Activated CD4-positive, alpha-beta T cell treated with anti-CD3 and anti-CD28 coated beads, Interleukin-2, amount 10 ng/mL, durations not matched to agents 7 days and 5 days (primary cell): ENCODE data around the gene BTD. TPM values are rescaled to one million over a fixed set of nuclear protein-coding genes. Genes with fewer than 3 reads are reported as not detected.
A peak's percentile ranks its signal among the peaks of the same experiment; 100 is the strongest.

ENCODE experiments used
- CTCF ChIA-PET: fragments of 350-600 bp; sonication (Branson Sonifier 250); formaldehyde crosslinking; loops from one replicate; lab custom pipeline; 2021; ENCODE audit warnings: antibody characterized with exemption; lab: Charles Lee
- POLR2A ChIA-PET: fragments of 350-600 bp; sonication (Branson Sonifier 250); formaldehyde crosslinking; loops from one replicate; lab custom pipeline; 2021; ENCODE audit warnings: antibody characterized with exemption; lab: Charles Lee
- DNase-seq: peaks from one replicate; pipeline ENCODE4 v3.0.0-alpha.2; 2020
- H3K27ac Mint-ChIP-seq: one replicate; pipeline ENCODE4 v1.8.0; 2021; ENCODE audit warnings: mild to moderate bottlenecking, moderate library complexity, mixed read lengths
- H3K27me3 Mint-ChIP-seq: one replicate; pipeline ENCODE4 v1.8.0; 2021; ENCODE audit warnings: mixed read lengths
- H3K36me3 Mint-ChIP-seq: one replicate; pipeline ENCODE4 v1.8.0; 2021; ENCODE audit warnings: low read depth, mixed read lengths
- H3K4me1 Mint-ChIP-seq: one replicate; pipeline ENCODE4 v1.8.0; 2021; ENCODE audit warnings: mixed read lengths
- H3K4me3 Mint-ChIP-seq: one replicate; pipeline ENCODE4 v1.8.0; 2021; ENCODE audit warnings: mild to moderate bottlenecking, moderate library complexity, mixed read lengths
- H3K9me3 Mint-ChIP-seq: one replicate; pipeline ENCODE4 v1.8.0; 2021; ENCODE audit warnings: mixed read lengths
- total RNA-seq, 2 experiments: library from RNA; stranded (reverse); gene quantifications; one replicate each; pipeline ENCODE4 v1.2.3, GENCODE V29; 2021

Gene BTD
- total RNA-seq, 2 experiments from 2014 or later, result 6.6 to 8.1 TPM

- Mint-ChIP-seq H3K36me3 (no peaks in the 10 kb centered on the region), H3K27ac (no peak overlapping the region), H3K4me1 (peaks cover 42% of the 10 kb centered on the region), H3K4me3 (no peak overlapping the region), H3K27me3 (no peaks in the 10 kb centered on the region), H3K9me3 (no peaks in the 10 kb centered on the region)
- DNase-seq, result no peak
- ChIA-PET POLR2A (no interaction called here), CTCF (interaction anchor here (1.2 kb wide), 1 partner anchor 12 kb away, joined by 3 read pairs; no protein-coding TSS in a partner anchor)
These were observed 31.6 kb downstream of the BTD start for GRCh38 chr3:15633159-15633558.

- CTCF ChIA-PET, result interaction anchor here (1.0 to 1.6 kb wide), 6 partner anchors 7 to 178 kb away, joined by 3 to 4 read pairs (median 4); no protein-coding TSS in a partner anchor
These were observed 32.4 kb downstream of the BTD start for GRCh38 chr3:15633766-15634598.

GRCh38 chr3:15634671-15635070, 33.1 kb downstream of the BTD start:
- H3K36me3 Mint-ChIP-seq, result no peaks in the 10 kb centered on the region
- H3K27ac Mint-ChIP-seq, result no peak overlapping the region
- no peak overlapping the region for H3K4me3 Mint-ChIP-seq
- POLR2A ChIA-PET, result no interaction called here
- no peak for DNase-seq
- no peaks in the 10 kb centered on the region for H3K27me3 Mint-ChIP-seq
- peaks cover 44% of the 10 kb centered on the region for H3K4me1 Mint-ChIP-seq
- no peaks in the 10 kb centered on the region for H3K9me3 Mint-ChIP-seq
- CTCF ChIA-PET, result interaction anchor here (1.0 to 1.6 kb wide), 6 partner anchors 8 to 177 kb away, joined by 3 to 4 read pairs (median 4); no protein-coding TSS in a partner anchor

More at GRCh38 chr3:15633766-15634598, 32.4 kb downstream of the BTD start:
- Mint-ChIP-seq H3K27ac (no peak overlapping the region), H3K9me3 (no peaks in the 10 kb centered on the region), H3K27me3 (no peaks in the 10 kb centered on the region), H3K4me1 (peaks cover 44% of the 10 kb centered on the region), H3K4me3 (no peak overlapping the region), H3K36me3 (no peaks in the 10 kb centered on the region)
- no peak for DNase-seq
- POLR2A ChIA-PET, result no interaction called here

GRCh38 chr3:15635121-15635661, 33.6 kb downstream of the BTD start:
- H3K4me3 Mint-ChIP-seq, result no peak overlapping the region
- no peaks in the 10 kb centered on the region for H3K9me3 Mint-ChIP-seq
- no peak overlapping the region for H3K27ac Mint-ChIP-seq
- CTCF ChIA-PET, result interaction anchor here (1.1 to 1.6 kb wide), 5 partner anchors 9 to 177 kb away, joined by 3 to 4 read pairs (median 4); no protein-coding TSS in a partner anchor
- H3K4me1 Mint-ChIP-seq, result peaks cover 41% of the 10 kb centered on the region
- no peak for DNase-seq
- POLR2A ChIA-PET, result no interaction called here
- no peaks in the 10 kb centered on the region for H3K27me3 Mint-ChIP-seq
- H3K36me3 Mint-ChIP-seq, result no peaks in the 10 kb centered on the region

- peak; percentile 33 for DNase-seq
- H3K36me3 Mint-ChIP-seq, result no peaks in the 10 kb centered on the region
- no peaks in the 10 kb centered on the region for H3K27me3 Mint-ChIP-seq
- H3K4me1 Mint-ChIP-seq, result peaks cover 32% of the 10 kb centered on the region
- ChIA-PET CTCF (interaction anchor here (0.6 to 1.6 kb wide), 9 partner anchors 9 to 172 kb away, joined by 3 to 5 read pairs (median 3); no protein-coding TSS in a partner anchor), POLR2A (interaction anchor here (0.6 kb wide), 1 partner anchor 173 kb away, joined by 3 read pairs; no protein-coding TSS in a partner anchor)
- no peaks in the 10 kb centered on the region for H3K9me3 Mint-ChIP-seq
- H3K27ac Mint-ChIP-seq, result peak overlapping the region; percentile 69
- no peak overlapping the region for H3K4me3 Mint-ChIP-seq
These were observed 34.6 kb downstream of the BTD start for GRCh38 chr3:15636028-15636709.

GRCh38 chr3:15637131-15637951, 35.8 kb downstream of the BTD start:
- no peak overlapping the region for H3K4me3 Mint-ChIP-seq

GRCh38 chr3:15638193-15638890, 36.8 kb downstream of the BTD start:
- H3K9me3 Mint-ChIP-seq, result no peaks in the 10 kb centered on the region
- POLR2A ChIA-PET, result no interaction called here
- CTCF ChIA-PET, result interaction anchor here (1.1 kb wide), 1 partner anchor 14 kb away, joined by 3 read pairs; no protein-coding TSS in a partner anchor
- H3K4me3 Mint-ChIP-seq, result no peak overlapping the region
- H3K27me3 Mint-ChIP-seq, result no peaks in the 10 kb centered on the region
- no peak overlapping the region for H3K27ac Mint-ChIP-seq
- peaks cover 34% of the 10 kb centered on the region for H3K4me1 Mint-ChIP-seq
- no peak for DNase-seq
- no peaks in the 10 kb centered on the region for H3K36me3 Mint-ChIP-seq

More at GRCh38 chr3:15637131-15637951, 35.8 kb downstream of the BTD start:
- POLR2A ChIA-PET, result no interaction called here
- no peak for DNase-seq
- Mint-ChIP-seq H3K27ac (peak overlapping the region; percentile 63), H3K27me3 (no peaks in the 10 kb centered on the region), H3K36me3 (no peaks in the 10 kb centered on the region), H3K4me1 (peaks cover 34% of the 10 kb centered on the region), H3K9me3 (no peaks in the 10 kb centered on the region)
- CTCF ChIA-PET, result interaction anchor here (0.5 to 1.6 kb wide), 4 partner anchors 12 to 171 kb away, joined by 3 to 4 read pairs (median 4); no protein-coding TSS in a partner anchor

GRCh38 chr3:15638891-15639262, 37.3 kb downstream of the BTD start:
- Mint-ChIP-seq H3K27ac (no peak overlapping the region), H3K4me3 (no peak overlapping the region), H3K27me3 (no peaks in the 10 kb centered on the region), H3K9me3 (no peaks in the 10 kb centered on the region), H3K36me3 (no peaks in the 10 kb centered on the region), H3K4me1 (peaks cover 34% of the 10 kb centered on the region)
- POLR2A ChIA-PET, result no interaction called here
- no peak for DNase-seq
- CTCF ChIA-PET, result interaction anchor here (0.6 to 1.1 kb wide), 3 partner anchors 11 to 39 kb away, joined by 3 to 4 read pairs (median 3); no protein-coding TSS in a partner anchor

GRCh38 chr3:15645246-15645645, 43.7 kb downstream of the BTD start:
- Mint-ChIP-seq H3K9me3 (peaks cover 10% of the 10 kb centered on the region), H3K4me1 (peaks cover 53% of the 10 kb centered on the region), H3K4me3 (no peak overlapping the region), H3K27me3 (peaks cover 15% of the 10 kb centered on the region), H3K36me3 (peaks cover 22% of the 10 kb centered on the region), H3K27ac (no peak overlapping the region)
- no peak for DNase-seq
- CTCF ChIA-PET, result interaction anchor here (1.2 kb wide), 1 partner anchor 12 kb away, joined by 3 read pairs; no protein-coding TSS in a partner anchor
- POLR2A ChIA-PET, result no interaction called here

GRCh38 chr3:15645740-15646501, 44.4 kb downstream of the BTD start:
- ChIA-PET CTCF (interaction anchor here (0.8 to 1.2 kb wide), 2 partner anchors 12 to 16 kb away, joined by 3 read pairs; no protein-coding TSS in a partner anchor), POLR2A (interaction anchor here (0.7 kb wide), 1 partner anchor 17 kb away, joined by 3 read pairs; no protein-coding TSS in a partner anchor)
- Mint-ChIP-seq H3K27me3 (peaks cover 19% of the 10 kb centered on the region), H3K4me1 (peaks cover 53% of the 10 kb centered on the region), H3K27ac (no peak overlapping the region), H3K9me3 (peaks cover 12% of the 10 kb centered on the region), H3K4me3 (no peak overlapping the region), H3K36me3 (peaks cover 24% of the 10 kb centered on the region)
- DNase-seq, result no peak
